NCI-H2171 treated with DMSO at 0.1 percent for 48 hours (cell line): ENCODE measurements around the gene CCDC82.

Experiments used
- DNase-seq: peaks from one replicate; lab custom pipeline; 2025; lab: John Stamatoyannopoulos, UW

The CCDC82 gene

DNA sequence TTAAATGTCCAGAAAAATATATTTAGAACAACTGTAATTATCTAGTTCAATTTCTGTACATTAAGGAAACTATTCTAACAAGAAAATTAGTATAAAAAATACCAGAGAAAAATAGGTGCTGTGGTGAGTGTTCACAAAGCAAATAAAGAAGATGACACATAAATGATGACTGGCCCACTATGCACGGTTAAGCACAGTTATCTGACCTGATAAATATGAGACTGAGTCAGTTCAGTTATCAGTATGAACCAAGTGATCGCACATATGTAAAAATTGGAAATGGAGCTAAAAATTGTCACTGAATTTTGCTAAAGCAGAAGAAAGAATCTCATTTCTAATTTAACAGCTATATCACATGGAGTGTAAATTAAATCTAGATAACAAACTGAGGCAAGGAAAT is 27.9 kb downstream of the CCDC82 start:
- DNase-seq: no peak

DNA sequence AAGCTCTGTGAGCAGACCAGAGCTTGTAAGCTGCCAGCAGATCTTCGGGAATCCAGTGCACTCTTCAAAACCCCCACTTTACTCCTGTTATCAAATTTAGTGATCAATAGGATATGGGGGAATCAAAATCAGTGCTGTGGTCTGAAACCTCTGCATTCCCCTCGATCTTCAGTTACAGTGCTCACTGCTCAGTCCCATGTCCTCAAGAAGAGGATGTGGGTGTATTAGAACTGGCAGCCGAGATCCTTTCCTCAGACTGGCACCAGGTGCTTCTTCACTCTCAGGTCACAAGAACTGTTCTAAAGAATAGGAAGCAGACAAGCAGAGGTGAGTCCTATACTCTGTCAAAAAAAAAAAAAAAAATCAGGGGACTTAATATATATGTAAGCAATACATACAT is 31.4 kb downstream of the CCDC82 start:
- DNase-seq: no peak

DNA sequence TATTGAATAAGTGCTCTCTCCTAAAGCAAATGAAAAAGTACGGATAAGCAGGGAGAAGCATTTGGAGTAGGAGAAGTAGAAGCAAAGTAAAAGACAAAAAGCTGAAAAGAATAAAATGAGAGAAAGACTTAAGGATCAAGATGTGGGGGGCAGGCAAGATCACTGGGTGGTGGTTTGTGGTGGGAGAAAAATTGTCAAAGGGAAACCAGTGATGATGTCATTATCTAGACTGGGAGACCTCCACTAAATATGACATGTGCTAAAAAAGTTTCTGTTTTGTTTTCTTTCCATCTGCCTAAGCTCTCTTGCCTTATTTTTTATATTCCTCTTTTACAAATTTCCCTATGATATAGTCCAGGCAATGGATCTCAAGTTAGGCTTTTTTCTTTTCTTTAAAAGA is 31.9 kb downstream of the CCDC82 start:
- no peak for DNase-seq

DNA sequence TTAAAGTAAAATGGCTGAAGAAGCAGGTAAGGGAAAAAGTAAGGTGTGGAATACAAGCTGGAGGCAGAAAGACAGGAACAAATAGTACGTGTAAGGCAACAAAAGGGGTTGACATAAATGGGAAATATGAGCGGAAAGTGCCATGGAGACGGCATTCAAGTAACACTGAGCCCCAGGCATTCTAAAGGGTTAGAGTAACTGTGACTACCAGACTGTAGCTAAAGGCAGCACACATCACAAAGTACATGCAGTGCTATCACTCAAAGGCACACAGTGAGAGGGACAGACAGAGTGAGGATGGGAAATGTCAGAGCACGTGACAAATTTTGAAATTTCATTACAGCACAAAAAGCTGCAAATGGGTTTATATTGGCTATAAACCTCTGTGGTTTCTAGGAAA is 32.9 kb downstream of the CCDC82 start:
- no peak for DNase-seq

DNA sequence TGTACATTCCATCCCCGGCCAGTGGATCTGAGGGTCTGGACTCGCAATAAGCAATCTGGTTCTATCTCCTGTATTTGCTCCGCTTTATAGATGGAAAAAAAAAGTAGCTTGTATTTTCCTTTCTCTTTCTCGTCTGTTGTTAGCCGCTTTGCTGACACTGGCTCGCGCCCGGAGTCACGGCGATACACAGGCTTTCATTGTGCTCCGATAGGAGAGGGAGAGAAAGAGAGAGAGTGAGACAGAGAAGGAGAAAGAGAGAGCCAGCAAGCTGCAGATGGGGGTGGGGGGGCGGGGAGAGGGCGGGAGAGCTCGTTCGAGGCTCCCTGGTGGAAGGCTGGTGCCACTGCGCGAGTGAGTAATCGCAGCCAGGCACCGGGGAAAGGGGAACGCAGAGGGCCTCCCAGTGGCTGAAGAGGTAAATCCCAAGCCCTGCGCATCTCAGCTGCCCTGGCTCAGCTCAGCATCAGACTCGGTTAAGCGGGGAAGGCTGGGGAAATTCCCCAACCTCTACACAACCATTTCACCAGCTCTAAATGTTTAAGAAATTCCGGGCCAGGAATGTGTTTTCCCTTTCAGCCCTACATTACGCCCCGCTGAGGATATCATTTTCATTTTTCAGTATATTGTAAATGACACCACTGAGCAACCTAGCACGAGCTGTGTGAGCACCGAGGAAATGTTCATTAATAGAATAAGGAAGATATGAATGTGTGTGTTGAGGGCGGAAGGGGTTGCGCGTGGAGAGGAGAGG is 46.6 kb downstream of the CCDC82 start, which contains the start of gene MAML2:
Gene MAML2, minus strand, starts transcription at position 235 of the 751 bp plus-strand sequence. CDS start 1,300 bp downstream, outside the sequence.
- DNase-seq: peak; percentile 89

DNA sequence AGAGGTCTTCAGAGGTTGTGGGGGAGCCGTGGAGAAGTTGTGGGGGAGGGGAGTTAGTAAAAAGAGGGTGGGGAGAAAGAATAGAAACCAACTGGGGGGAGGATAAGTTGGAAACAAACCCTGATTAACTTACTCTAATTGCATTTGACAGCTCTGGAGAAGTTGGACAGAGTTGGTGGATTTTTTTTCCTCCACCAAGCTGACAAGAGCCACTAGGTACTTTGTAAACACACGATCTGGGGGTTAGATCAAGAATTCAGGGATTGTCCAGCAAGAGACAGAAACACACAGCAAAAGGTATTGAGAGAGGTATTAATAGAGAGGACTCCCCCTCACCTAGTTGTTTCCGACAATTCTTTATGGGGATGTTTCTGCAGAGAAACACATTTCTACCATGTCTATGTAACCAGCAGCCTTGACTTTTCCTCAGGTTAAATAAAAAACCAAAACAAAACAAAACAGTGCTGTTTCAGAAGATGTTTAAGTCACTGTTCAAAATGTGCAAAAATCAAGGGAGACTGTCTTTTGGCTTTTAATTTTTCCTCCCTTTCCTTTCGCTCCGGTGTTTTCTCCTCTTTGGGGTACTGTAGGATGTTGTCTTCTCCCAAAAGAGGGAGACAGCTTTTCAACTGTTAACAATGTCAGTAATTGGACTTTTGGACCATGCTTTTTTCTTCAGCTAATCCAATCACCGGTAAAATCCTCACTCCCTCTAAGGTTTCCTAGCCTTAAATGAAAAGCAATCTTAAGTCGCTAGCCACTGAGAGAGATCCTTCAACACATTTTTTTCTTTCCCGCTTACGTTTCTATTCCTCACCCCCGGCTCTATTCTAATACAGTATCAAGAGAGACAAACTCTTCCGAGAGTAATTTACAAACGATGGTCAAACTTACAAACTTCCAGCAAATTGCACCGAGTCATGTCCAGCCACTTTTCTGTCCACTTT is 47.4 kb downstream of the CCDC82 start:
- no peak for DNase-seq

DNA sequence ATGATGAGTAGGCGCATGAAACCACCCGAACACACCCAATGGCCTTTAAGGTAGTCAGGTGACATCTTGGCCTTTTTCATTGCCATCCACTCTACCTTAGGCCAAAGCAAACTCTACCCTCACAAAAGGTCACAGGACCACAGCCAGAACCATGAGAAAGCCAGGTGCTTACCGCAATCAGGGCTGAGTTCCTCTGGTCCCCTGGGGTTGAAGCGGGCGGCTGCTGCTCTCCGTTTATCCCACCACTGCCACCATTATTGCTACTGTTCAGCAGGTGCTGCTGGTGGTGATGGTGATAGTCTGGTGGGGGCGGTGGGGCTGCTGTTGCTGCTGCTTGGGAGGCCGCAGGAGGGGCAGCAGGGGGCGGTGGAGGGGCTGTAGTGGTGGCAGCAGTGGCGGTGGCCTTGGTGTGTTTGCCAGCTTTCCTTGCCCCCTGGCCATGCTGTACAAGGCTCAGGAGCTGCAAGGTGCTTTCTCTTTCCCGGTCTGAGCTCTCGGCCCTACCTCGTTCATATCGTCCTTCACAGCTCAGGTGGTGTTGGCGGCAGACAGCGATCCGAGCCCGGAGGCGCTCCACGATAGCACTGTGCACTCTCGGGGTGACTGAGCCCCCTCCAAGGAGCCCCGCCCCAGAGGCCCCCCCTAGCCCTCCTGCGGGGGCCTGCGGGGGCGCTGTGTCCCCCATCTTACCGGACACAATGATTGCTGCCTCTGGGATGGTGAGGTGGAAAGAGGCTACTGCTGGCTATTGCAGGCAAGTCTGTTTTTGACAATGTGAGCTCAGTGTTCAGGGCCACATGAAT is 48.3 kb downstream of the CCDC82 start:
- DNase-seq: no peak

DNA sequence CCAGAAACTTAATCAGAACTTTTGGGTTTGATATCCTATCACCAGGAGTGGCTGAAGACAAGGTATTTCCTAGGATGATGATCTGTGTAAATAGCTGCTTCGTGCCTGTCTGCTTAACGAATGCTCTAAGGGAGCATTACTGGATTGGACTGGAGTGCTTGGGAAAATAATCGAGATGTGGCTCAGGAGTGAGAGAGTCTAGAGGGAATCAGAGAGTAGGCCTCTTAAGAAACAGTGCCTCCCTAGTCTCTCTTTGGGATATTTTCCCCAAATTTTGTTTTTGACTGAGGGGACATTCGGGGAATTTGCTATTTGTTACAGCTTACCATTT is 49.2 kb downstream of the CCDC82 start:
- DNase-seq: no peak

DNA sequence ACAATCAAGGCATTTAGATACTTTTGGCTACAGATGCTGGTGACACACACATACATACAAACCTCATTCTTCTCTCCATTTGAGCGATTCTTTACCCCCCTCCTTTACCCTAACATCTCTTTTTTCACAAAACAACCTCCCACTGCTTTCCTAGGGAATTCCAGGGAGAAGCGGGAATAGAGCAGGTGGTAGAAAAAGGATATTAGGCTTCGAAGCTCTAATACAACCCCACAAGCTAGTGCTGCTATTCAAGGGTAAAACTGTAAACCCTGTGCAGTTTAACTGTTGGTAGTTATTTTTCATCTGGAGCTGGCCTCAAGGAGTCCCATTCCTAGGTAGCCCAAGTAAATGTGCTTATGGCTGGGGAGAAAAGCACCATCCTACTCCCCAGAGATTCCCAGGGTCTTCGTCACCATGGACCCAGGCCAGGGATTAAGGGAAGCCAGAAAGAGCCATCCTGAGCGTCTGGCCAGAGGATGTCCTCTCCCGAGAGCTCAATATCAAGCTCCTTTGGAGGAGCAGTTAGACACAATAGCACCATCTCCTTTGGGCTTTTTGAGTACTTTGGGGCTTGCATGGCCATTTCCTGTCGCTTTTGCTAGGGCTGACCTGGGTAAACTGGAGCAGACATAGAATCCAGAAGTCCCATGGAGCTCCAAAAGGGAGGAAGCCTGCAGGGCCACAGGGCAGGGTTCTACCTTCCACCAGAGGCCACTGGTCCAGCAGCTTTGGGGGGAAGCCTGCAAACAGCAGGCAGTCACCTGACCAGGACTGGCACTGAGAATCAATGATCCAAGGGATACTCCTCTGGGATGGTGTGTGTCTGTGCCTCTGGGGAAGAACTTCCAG is 49.8 kb downstream of the CCDC82 start:
- no peak for DNase-seq

DNA sequence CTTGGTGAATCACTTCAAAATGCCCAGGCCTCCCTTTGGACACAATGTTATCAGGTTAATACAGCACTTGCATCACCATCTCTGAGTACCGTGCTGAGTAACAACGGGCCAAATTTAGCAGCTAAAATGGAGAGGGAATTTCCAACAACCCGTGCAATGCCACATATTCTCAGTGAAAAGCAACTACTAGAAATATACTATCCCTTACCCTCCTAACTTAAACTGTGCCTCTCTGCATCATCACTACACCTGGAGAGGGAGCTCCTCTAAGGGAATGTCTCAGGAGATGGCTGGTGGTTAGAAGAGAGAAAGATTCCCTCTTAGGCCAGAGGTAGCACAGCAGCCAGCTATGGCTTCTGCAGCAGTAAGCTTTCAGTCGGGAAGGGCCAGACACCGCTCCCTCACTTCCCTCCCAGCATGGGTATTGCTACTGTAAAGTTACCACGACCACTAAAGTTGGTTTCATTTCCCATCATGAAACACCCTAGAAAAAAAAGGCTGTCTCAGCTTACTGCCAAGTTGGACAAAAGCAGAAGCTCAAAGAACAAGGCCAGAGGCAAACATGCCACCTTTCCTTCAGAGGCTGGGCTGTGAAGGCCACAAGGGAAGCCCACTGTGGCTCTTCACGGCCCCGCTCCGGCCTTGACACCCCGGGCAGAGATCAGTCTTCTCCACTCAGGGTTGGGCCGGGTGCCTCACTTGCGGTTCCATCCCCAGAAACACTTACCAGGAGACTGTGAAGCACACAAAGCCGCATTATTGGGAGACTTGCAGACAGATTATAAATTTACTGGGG is 50.6 kb downstream of the CCDC82 start:
- no peak for DNase-seq

DNA sequence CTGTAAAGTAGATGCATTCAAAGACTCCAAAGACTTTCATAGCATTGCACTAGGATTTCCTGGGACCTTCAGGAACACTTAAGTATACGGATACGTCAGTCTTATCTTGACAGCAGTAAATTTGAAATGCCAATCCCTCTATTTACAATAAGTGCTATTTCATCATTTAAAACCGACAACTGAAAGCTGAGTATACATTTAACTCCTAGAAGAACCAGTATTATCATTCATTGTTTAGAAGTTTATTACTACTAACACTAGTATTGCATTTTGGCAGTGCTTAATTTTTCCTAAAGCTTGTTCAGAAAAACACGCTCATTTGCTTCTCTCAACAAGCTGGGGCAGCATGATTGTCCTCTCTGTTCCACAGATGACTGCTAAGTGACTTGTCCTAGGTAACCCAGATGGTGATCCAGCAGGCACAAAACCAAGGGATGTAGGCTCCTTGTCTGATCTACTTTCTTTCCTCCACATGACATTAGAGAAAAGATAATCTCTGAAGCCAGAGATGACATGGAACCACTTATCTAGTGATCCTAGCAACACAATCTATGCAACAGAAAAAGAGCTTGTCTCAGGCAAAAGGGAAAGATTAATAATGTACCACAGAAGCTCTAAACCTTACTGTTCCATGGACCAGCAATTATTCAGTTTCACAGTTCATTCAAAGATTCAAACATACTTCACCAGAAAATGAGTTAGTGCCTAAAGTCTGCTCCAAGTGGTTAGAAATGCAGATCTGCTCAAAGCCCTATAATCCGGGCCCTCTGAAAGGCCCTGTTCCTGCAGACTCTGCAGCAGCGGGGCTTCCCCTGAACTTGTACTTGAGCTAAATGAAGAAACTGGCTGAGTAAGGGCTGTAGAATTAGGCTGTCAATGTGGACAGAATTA is 51.9 kb downstream of the CCDC82 start:
- no peak for DNase-seq

DNA sequence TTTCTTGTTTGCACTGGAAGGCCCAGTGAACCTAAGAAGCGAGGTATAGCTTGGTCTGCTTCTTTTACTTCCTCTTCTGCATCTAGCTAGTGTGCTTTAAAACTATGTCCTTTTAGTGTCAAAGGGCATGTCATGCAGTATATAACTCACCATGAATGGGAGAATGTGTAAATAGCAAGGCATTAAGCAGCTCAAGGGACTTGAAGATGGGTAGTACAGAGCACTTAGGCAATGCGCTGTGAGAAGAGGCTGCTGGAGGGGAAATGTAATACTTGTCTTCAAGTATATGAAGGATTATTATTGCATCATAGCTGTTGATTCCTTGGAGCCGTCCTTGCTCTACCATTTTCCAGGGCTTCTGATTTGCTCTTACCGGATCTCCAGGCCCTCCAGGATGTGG is 54.3 kb downstream of the CCDC82 start:
- DNase-seq: no peak

DNA sequence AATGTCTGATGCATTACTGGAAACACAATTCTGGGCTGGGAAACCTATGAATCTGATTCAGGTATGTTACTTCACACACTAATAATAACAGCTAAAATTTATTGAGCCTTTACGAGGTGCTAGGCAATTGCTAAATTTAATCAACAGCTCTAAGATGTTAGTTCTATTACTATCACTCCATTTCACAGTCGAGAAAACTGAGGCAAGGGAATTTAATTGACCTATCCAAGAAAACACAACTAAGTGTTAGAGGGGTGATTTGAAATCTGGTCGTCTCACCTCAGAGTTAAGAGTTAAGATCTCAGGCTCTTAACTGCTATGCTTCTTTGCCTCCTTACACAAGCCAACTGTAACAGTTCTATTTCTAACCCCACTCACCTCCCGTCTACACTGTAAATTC is 55.5 kb downstream of the CCDC82 start:
- no peak for DNase-seq

DNA sequence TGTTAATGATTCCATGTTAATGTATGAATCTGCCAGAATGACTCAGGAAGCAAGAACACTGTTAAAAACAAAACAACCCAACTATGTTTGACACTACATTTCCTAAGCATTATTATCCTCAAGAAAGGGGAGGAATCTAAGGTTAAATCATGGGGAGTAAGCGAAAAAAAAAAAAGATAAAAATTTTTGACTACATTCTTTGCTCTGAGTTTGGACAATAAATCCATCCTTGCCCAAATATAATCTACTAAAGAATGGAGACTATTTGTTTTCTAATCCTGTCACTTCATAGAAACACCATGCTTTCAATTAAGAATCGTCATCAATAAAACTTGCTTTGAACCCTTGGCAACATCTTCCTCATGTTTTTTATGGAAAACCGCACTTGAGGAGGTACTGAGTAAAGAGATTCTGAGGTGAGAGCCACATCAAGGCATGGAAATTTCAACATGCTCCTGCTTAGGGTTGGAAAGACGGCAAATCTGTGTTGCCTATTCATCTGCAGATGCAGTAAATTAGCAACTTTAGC is 56.5 kb downstream of the CCDC82 start:
- DNase-seq: no peak

DNA sequence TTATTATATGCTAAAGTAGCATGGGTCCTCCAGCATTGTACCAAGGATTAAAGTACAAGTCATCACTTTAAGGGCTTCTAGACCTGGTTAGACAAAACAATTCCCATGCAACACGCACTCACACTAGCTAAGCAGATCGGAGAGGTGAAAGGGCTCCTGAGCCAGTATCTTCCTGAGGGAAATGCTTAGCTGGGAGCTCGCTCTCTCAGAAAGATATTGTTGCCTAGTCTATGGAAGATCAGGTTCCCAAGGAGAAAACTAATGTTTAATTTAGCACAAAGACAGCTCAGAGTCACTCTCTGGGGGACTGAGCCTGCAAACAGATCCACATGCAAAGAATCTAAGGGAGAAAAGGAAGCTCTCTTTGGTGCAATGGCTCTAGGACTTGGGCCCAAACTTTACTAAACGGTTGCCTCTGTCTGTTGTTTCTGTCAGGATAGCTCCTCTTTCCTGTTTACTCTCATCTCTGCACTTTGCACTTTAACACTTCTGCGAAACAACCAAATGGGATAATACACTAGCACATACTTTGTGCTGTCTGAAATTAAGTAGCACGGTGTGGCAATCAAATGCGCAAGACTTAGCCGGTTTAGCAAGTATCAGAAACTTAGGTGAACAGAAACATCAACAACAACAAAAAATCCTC is 57.5 kb downstream of the CCDC82 start:
- DNase-seq: peak; percentile 53

DNA sequence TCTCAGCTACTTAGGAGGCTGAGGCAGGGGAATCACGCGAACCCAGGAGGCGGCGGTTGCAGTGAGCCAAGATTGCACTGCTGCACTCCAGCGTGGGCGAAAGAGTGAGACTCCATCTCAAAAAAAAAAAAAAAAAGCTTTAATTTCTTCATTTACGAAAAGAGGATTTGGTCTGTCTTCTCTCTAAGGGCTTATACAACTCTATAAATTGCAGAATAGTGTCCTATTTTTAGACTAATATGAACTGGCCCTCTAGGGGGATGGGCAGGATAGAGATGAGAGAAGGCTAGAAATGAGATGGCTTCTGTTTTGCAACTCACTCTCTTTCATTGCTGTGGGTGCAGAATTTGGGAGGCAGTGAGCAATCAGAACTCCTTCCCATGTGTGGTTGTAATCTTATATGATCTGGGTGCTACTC is 58.0 kb downstream of the CCDC82 start:
- no peak for DNase-seq

DNA sequence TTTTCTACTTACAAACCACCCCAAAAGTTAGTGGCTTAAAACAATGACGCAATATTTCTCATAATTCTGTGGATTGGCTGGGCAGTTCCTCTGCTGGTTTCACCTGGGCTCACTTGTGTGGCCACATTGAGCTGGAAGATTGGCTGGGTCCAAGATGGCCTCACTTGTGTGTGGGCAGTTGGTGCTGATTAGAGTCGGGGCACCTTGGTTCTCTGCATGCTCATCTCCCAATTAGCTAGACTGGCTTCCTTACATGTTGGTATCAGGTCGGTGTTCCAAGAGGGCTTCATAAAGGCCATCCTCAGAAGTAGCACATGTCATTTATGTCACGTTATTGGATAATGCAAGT is 59.2 kb downstream of the CCDC82 start:
- DNase-seq: no peak

DNA sequence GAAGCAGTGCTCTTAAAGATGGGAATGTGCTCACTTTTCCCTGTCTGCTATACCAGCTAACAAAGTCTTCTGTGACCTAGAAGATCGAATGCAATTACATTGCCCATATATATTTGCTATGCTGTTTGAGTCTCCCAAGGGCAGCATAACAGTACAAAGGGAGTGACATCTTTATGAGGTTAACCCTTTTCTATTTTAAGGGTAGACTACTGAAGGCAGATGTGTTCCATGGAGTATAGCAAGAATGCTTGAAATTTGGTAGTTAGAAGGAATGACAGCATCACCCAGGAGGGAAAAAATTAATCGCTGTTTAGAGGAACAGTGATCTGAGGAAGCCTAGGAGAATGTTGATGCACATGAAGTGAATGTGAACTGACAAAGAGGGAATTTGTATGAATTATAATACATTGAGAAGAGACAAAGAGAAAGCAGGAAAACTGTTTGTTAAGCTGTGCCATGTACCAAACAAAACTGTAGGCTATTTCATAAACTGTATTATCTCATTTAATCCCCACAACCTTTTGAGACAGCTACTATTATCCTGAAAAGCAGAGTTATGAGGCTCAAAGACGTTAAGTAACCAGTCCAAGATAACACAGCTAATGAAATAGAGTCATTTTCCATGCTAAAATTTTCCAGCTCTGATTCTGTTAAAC is 59.7 kb downstream of the CCDC82 start:
- DNase-seq: no peak
